ENCODE results near the gene FRMD4B. TPM values are rescaled to one million over a fixed set of nuclear protein-coding genes. Genes with fewer than 3 reads are reported as not detected.
"Not testable (repeated sequence)": the region's sequence is repeated elsewhere in the genome, so short reads cannot be mapped to it uniquely, and the experiment has no call there.

Gene FRMD4B
- polyA plus RNA-seq, 1 experiment: 0.09 TPM

- Histone ChIP-seq H3K27me3 (ENCODE audit: control insufficient read depth, insufficient read depth, low read length) (peaks cover 1% of the 10 kb centered on the region), H3K36me3 (ENCODE audit: control insufficient read depth, insufficient read depth, low read length) (no peaks in the 10 kb centered on the region), H3K4me3 (ENCODE audit: low read depth, low read length) (no peak overlapping the region)
- TF ChIP-seq CTCF (IDR thresholded peaks at IDR 0.05; ENCODE audit: insufficient read depth, low read depth, low read length): no peak
- CTCF ChIA-PET: interaction anchor here (0.6 to 1.1 kb wide), 6 partner anchors 13 to 173 kb away, joined by 3 to 4 read pairs (median 3); no protein-coding TSS in a partner anchor
- no peak for DNase-seq (ENCODE audit: low read depth)
- POLR2A ChIA-PET: no interaction called here
These were observed 148.8 kb downstream of the FRMD4B start for GRCh38 chr3:69236812-69237707.

- TF ChIP-seq CTCF (IDR thresholded peaks at IDR 0.05; ENCODE audit: insufficient read depth, low read depth, low read length): no peak
- Histone ChIP-seq H3K27me3 (ENCODE audit: control insufficient read depth, insufficient read depth, low read length) (peaks cover under 1% of the 10 kb centered on the region), H3K4me3 (ENCODE audit: low read depth, low read length) (no peak overlapping the region), H3K36me3 (ENCODE audit: control insufficient read depth, insufficient read depth, low read length) (no peaks in the 10 kb centered on the region)
- CTCF ChIA-PET: interaction anchor here (0.8 to 1.1 kb wide), 5 partner anchors 14 to 174 kb away, joined by 3 read pairs; no protein-coding TSS in a partner anchor
- no peak for DNase-seq (ENCODE audit: low read depth)
- POLR2A ChIA-PET: no interaction called here
These were observed 150.0 kb downstream of the FRMD4B start for GRCh38 chr3:69235882-69236281.

- POLR2A ChIA-PET; H3K4me3 ChIP-seq (ENCODE audit: low read depth, low read length); DNase-seq (ENCODE audit: low read depth); H3K36me3 ChIP-seq (ENCODE audit: control insufficient read depth, insufficient read depth, low read length); H3K27me3 ChIP-seq (ENCODE audit: control insufficient read depth, insufficient read depth, low read length); CTCF ChIA-PET: not testable (repeated sequence)
These were observed 150.7 kb downstream of the FRMD4B start for GRCh38 chr3:69235227-69235626.

- Histone ChIP-seq H3K27me3 (ENCODE audit: control insufficient read depth, insufficient read depth, low read length) (no peaks in the 10 kb centered on the region; the same call in none of the 2 replicates), H3K36me3 (ENCODE audit: control insufficient read depth, insufficient read depth, low read length) (no peaks in the 10 kb centered on the region), H3K4me3 (ENCODE audit: low read depth, low read length) (no peak overlapping the region)
- TF ChIP-seq CTCF (IDR thresholded peaks at IDR 0.05; ENCODE audit: insufficient read depth, low read depth, low read length): no peak
- no peak for DNase-seq (ENCODE audit: low read depth)
- ChIA-PET CTCF (no interaction called here), POLR2A (no interaction called here)
These were observed 153.4 kb downstream of the FRMD4B start for GRCh38 chr3:69232482-69232881.

- TF ChIP-seq CTCF (IDR thresholded peaks at IDR 0.05; ENCODE audit: insufficient read depth, low read depth, low read length): no peak
- ChIA-PET CTCF (no interaction called here), POLR2A (no interaction called here)
- no peaks in the 10 kb centered on the region for H3K36me3 ChIP-seq (ENCODE audit: control insufficient read depth, insufficient read depth, low read length)
- no peak for DNase-seq (ENCODE audit: low read depth)
- no peaks in the 10 kb centered on the region; the same call in none of the 2 replicates for H3K27me3 ChIP-seq (ENCODE audit: control insufficient read depth, insufficient read depth, low read length)
- no peak overlapping the region for H3K4me3 ChIP-seq (ENCODE audit: low read depth, low read length)
These were observed 153.9 kb downstream of the FRMD4B start for GRCh38 chr3:69231929-69232440.

Measured in BJ (cell line).